Dendritic cell treated with granulocyte-macrophage colony-stimulating factor and Interleukin-4, amounts not matched to agents 40 ng/mL and 50 ng/mL, for 4 days (primary cell): ENCODE measurements around the gene GBA2.

Experiments used
- H3K27ac Mint-ChIP-seq: one replicate; pipeline ENCODE4 v1.8.0; 2022; ENCODE audit warnings: mild to moderate bottlenecking, mixed read lengths
- H3K27me3 Mint-ChIP-seq: one replicate; pipeline ENCODE4 v1.8.0; 2022; ENCODE audit warnings: mild to moderate bottlenecking, mixed read lengths
- H3K36me3 Mint-ChIP-seq: one replicate; pipeline ENCODE4 v1.8.0; 2022; ENCODE audit warnings: low read depth, mixed read lengths
- H3K4me1 Mint-ChIP-seq: one replicate; pipeline ENCODE4 v1.8.0; 2022; ENCODE audit warnings: low read depth, mixed read lengths
- H3K4me3 Mint-ChIP-seq: one replicate; pipeline ENCODE4 v1.8.0; 2022; ENCODE audit warnings: mild to moderate bottlenecking, moderate library complexity, mixed read lengths
- H3K9me3 Mint-ChIP-seq: one replicate; pipeline ENCODE4 v1.8.0; 2022; ENCODE audit warnings: mixed read lengths
- intact Hi-C: fragments of 100-400 bp; cut with micrococcal nuclease; formaldehyde crosslinking; loops from one replicate; pipeline ENCODE4 v1.15.0; 2022

GBA2 gene

DNA sequence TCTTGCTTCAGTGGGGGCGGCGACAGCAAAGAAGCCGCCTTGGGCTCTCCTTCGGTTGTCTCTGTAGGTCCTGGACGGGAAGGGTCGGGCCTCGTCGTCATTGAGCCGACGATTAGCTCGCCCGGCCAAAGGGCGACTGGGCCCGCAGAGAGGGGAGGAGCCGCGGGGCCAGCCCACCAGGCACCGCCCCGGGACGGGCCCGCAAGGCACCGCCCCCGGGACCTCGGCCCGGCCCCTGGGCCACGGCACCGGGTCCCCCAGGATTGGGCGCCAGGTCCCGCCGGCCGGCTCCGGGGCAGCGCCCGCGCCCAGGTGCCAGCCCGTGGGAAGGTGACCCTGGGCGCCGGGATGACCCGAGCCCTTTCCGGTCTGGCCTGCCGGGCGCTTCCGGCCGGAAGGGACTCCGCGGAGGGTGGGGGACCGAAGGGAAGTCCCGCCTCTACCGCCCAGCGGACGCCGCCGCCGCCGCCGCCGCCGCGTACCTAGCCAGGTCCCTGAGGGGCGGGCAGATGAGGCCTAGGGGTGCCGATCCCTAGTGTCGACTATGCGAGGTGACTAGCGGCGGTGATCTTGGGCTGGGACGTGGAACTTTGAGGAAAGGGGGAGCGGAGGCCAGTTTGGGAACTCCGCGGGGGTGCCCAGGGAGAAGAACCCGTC is at the start of gene GBA2, which contains the start of gene RGP1:
TSS of gene GBA2 (minus strand) at position 371 of the 657 bp plus-strand sequence. CDS start 524 bp downstream, outside the sequence.
TSS of gene RGP1 (plus strand) at position 430 of the 657 bp plus-strand sequence. CDS start 469 bp downstream, outside the sequence.
- intact Hi-C loops, result loop anchor here (1.0 kb wide), 1 partner anchor 16 kb away; no protein-coding TSS in a partner anchor
- Mint-ChIP-seq H3K36me3 (peaks cover 88% of the 10 kb centered on the region), H3K4me3 (peak within 1 kb of the TSS; percentile 92), H3K9me3 (no peaks in the 10 kb centered on the region), H3K4me1 (peaks cover 47% of the 10 kb centered on the region), H3K27me3 (no peaks in the 10 kb centered on the region), H3K27ac (peak within 1 kb of the TSS; percentile 85)

GRCh38 chr9:35797311-35798109 is 48.5 kb upstream of the GBA2 start:
- intact Hi-C loops, result no loop called here
- H3K36me3 Mint-ChIP-seq, result no peaks in the 10 kb centered on the region
- H3K27me3 Mint-ChIP-seq, result peaks cover 15% of the 10 kb centered on the region
- no peak overlapping the region for H3K27ac Mint-ChIP-seq
- no peak overlapping the region for H3K4me3 Mint-ChIP-seq
- H3K4me1 Mint-ChIP-seq, result peaks cover 15% of the 10 kb centered on the region
- H3K9me3 Mint-ChIP-seq, result no peaks in the 10 kb centered on the region

GRCh38 chr9:35795695-35796094 is 46.7 kb upstream of the GBA2 start:
- H3K9me3 Mint-ChIP-seq, result no peaks in the 10 kb centered on the region
- peaks cover 24% of the 10 kb centered on the region for H3K27me3 Mint-ChIP-seq
- no peak overlapping the region for H3K4me3 Mint-ChIP-seq
- no peaks in the 10 kb centered on the region for H3K36me3 Mint-ChIP-seq
- H3K27ac Mint-ChIP-seq, result no peak overlapping the region
- intact Hi-C loops, result no loop called here
- H3K4me1 Mint-ChIP-seq, result peaks cover 21% of the 10 kb centered on the region

DNA sequence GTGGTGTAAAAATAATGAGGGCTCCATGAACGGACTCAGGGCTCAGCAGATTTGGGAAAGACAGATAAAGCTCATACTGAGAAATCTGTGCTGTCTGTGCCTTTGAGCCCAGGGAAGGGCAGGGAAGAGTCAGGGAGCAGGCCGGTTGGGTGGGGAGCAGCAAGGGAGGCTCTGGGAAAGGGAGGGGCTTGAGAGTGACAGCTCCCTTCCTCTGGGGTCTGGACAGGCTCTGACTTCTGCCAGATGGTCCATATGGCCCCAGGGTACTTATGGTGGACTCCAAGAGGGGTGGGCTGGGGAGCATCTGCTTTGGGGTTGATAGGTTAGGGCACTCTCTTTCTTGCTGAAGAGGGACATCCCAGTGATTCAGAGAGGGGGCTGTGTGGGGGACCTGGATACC is 44.4 kb upstream of the GBA2 start:
- no peaks in the 10 kb centered on the region for H3K9me3 Mint-ChIP-seq
- H3K4me1 Mint-ChIP-seq, result peaks cover 25% of the 10 kb centered on the region
- H3K4me3 Mint-ChIP-seq, result no peak overlapping the region
- peaks cover 25% of the 10 kb centered on the region for H3K27me3 Mint-ChIP-seq
- no peaks in the 10 kb centered on the region for H3K36me3 Mint-ChIP-seq
- H3K27ac Mint-ChIP-seq, result no peak overlapping the region
- intact Hi-C loops, result no loop called here

DNA sequence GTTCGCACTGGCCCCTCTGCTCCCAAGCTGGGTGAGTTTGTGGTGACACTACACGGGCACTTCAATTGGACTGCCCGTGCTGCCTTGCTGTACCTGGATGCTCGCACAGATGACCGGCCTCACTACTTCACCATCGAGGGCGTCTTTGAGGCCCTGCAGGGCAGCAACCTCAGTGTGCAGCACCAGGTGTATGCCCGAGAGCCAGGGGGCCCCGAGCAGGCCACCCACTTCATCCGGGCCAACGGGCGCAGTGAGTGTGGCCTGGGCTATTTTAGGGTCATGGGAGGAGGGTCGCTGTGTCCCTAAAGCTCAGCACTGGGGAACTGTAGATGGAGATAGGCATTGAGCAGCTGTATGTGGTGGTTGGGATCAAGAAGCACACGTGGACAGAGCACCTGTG is 43.8 kb upstream of the GBA2 start:
- no peaks in the 10 kb centered on the region for H3K9me3 Mint-ChIP-seq
- intact Hi-C loops, result no loop called here
- H3K27me3 Mint-ChIP-seq, result peaks cover 25% of the 10 kb centered on the region
- H3K4me1 Mint-ChIP-seq, result peaks cover 25% of the 10 kb centered on the region
- no peaks in the 10 kb centered on the region for H3K36me3 Mint-ChIP-seq
- no peak overlapping the region for H3K4me3 Mint-ChIP-seq
- no peak overlapping the region for H3K27ac Mint-ChIP-seq

DNA sequence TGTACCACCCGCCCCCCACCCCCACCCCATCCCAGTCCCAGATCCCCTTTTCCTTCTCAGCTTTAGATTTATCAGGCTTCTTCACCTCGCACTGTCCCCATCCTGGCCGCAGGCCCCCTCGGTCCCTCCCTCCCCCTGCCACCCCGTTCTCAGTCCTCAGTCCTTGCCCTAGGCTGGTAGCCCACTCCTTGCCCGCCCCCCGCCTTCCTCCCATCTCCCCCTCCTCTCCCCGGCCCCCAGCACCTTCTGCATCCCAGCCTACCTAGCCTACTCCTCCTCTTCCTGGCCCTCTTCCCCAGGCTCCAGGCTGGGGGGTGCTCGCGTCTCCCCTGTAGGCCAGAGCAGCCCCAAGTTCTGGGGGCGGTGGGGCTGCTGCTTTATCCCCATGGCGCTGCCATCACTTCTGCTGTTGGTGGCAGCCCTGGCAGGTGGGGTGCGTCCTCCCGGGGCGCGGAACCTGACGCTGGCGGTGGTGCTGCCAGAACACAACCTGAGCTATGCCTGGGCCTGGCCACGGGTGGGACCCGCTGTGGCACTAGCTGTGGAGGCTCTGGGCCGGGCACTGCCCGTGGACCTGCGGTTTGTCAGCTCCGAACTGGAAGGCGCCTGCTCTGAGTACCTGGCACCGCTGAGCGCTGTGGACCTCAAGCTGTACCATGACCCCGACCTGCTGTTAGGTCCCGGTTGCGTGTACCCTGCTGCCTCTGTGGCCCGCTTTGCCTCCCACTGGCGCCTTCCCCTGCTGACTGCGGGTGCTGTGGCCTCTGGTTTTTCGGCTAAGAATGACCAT is 43.2 kb upstream of the GBA2 start:
- Mint-ChIP-seq H3K4me1 (peaks cover 31% of the 10 kb centered on the region), H3K4me3 (no peak overlapping the region), H3K9me3 (no peaks in the 10 kb centered on the region), H3K27me3 (peaks cover 25% of the 10 kb centered on the region), H3K36me3 (no peaks in the 10 kb centered on the region), H3K27ac (no peak overlapping the region)
- intact Hi-C loops, result no loop called here

GRCh38 chr9:35791297-35791921 is 42.4 kb upstream of the GBA2 start, which contains the start of gene NPR2:
TSS of gene NPR2 (plus strand) at chr9:35791591. CDS start at chr9:35792409, 818 bp downstream.
- peak within 1 kb of the TSS; percentile 18 for H3K27ac Mint-ChIP-seq
- H3K4me1 Mint-ChIP-seq, result peaks cover 26% of the 10 kb centered on the region
- H3K27me3 Mint-ChIP-seq, result peaks cover 25% of the 10 kb centered on the region
- H3K4me3 Mint-ChIP-seq, result peak within 1 kb of the TSS; percentile 70
- H3K9me3 Mint-ChIP-seq, result no peaks in the 10 kb centered on the region
- intact Hi-C loops, result no loop called here
- H3K36me3 Mint-ChIP-seq, result no peaks in the 10 kb centered on the region

DNA sequence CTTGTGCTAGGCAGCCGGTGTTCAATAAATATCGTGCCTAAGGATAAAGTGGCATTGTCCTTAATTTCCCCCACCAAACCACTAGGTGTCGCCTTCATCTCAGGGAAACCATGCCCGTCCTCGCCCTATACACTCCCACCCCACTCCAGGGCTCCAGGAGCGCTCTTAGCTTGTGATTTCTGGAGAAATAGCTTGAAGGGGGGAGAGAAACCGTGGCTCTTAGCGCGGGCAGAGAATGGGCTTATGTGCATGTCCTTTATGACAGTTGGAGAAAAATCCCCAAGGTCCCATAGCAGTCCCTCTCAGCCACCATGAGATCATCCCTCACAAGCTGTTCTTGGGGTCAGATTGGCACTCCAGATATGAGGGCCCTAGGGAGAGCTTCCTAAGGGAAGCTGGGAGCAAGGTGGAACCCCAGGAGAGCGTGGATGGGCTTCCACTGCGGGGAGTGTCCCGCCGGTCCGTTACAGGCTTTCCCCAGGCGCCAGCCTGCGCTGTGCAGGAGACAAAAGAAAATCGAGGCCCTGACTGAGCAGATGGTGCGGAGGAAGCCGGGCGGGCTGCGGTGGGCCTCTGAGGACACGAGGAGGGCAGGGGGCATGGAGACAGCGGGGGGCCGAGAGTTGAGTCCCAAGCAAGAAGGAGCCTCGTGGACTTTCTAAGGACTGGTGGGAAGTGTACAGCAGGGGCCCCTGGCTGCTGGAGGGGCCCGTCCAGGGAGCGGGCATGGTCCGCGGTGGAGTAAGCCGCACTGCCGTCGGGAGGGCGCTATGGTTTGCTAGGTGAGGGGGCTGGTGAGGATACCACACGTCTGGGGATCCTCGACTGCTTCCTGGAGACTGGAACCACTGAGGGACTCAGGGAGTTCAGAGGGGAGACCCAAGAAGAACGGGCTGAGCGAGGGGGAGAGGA is 41.6 kb upstream of the GBA2 start:
- Mint-ChIP-seq H3K9me3 (no peaks in the 10 kb centered on the region), H3K4me1 (peaks cover 25% of the 10 kb centered on the region), H3K27ac (peak overlapping the region; percentile 18), H3K36me3 (no peaks in the 10 kb centered on the region), H3K4me3 (peak overlapping the region; percentile 70), H3K27me3 (peaks cover 25% of the 10 kb centered on the region)
- intact Hi-C loops, result loop anchor here (1.0 kb wide), 2 partner anchors 36 to 92 kb away; no protein-coding TSS in a partner anchor

DNA sequence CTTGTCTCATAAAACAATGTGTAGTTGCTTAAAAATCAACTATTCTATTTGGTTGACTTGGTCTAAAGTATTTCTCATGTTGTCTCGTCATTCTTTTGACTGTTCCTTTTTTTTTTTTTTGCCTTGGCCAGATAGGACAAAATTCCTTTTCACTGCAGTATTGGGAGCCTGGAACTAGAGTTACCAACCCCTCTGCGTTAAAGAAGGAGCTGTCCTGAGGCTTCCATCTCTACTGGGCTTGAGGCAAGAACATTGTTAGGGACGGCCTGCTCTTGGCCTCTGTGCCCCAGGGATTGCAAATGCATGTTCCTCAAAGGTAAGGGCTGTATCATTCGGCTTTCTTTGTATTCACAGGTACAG is 41.0 kb upstream of the GBA2 start:
- intact Hi-C loops, result loop anchor here (1.0 kb wide), 2 partner anchors 36 to 92 kb away; no protein-coding TSS in a partner anchor
- peaks cover 25% of the 10 kb centered on the region for H3K4me1 Mint-ChIP-seq
- no peaks in the 10 kb centered on the region for H3K36me3 Mint-ChIP-seq
- no peaks in the 10 kb centered on the region for H3K9me3 Mint-ChIP-seq
- H3K27ac Mint-ChIP-seq, result no peak overlapping the region
- H3K27me3 Mint-ChIP-seq, result peaks cover 25% of the 10 kb centered on the region
- no peak overlapping the region for H3K4me3 Mint-ChIP-seq

GRCh38 chr9:35789541-35789940 is 40.5 kb upstream of the GBA2 start:
- Mint-ChIP-seq H3K4me3 (no peak overlapping the region), H3K4me1 (peaks cover 22% of the 10 kb centered on the region)
- intact Hi-C loops, result no loop called here

DNA sequence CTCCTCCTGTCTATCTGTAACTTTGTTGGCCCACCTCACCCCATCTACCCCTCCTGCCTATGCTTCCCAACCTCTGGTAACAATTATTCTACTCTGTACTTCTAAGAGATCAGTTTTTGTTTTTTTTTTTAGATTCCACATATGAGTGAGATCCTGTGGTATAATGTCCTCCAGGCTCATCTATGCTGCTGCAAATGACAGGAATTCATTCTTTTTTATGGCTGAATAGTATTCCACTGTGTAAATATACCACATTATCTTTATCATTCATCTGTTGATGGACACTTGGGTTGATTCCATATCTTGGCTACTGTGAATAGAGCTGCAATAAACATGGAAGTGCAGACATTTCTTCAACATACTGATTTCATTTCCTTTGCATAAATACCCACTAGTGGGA is 34.4 kb upstream of the GBA2 start:
- intact Hi-C loops, result no loop called here
- no peaks in the 10 kb centered on the region for H3K9me3 Mint-ChIP-seq
- H3K27me3 Mint-ChIP-seq, result peaks cover 1% of the 10 kb centered on the region
- H3K4me1 Mint-ChIP-seq, result peaks cover 8% of the 10 kb centered on the region
- H3K27ac Mint-ChIP-seq, result no peak overlapping the region
- no peak overlapping the region for H3K4me3 Mint-ChIP-seq
- no peaks in the 10 kb centered on the region for H3K36me3 Mint-ChIP-seq

More at GRCh38 chr9:35789541-35789940, 40.5 kb upstream of the GBA2 start:
- H3K36me3 Mint-ChIP-seq, result no peaks in the 10 kb centered on the region
- H3K9me3 Mint-ChIP-seq, result no peaks in the 10 kb centered on the region
- peaks cover 25% of the 10 kb centered on the region for H3K27me3 Mint-ChIP-seq
- no peak overlapping the region for H3K27ac Mint-ChIP-seq

GRCh38 chr9:35781066-35781465 is 32.0 kb upstream of the GBA2 start:
- Mint-ChIP-seq H3K27me3 (peaks cover 1% of the 10 kb centered on the region), H3K4me1 (peaks cover 3% of the 10 kb centered on the region), H3K4me3 (no peak overlapping the region), H3K27ac (no peak overlapping the region), H3K36me3 (no peaks in the 10 kb centered on the region), H3K9me3 (no peaks in the 10 kb centered on the region)
- intact Hi-C loops, result no loop called here
